Mucosa of gallbladder (tissue), 1 donor: ENCODE results near the gene AKAP9. TPM values are rescaled to one million over a fixed set of nuclear protein-coding genes. Genes with fewer than 3 reads are reported as not detected.
"Not testable (repeated sequence)": the region's sequence is repeated elsewhere in the genome, so short reads cannot be mapped to it uniquely, and the experiment has no call there.

Experiments
- DNase-seq: peaks from one replicate; pipeline ENCODE4 v3.0.0-alpha.2; 2020; ENCODE audit warnings: low spot score
- total RNA-seq: library from RNA; stranded (reverse); gene quantifications from one replicate; pipeline ENCODE4 v1.2.1, GENCODE V29; 2021
- donor health status: DM: no; HTN: no; CAD: no.

The AKAP9 gene
- total RNA-seq, 1 donor from 2014 or later = 133 TPM

DNA sequence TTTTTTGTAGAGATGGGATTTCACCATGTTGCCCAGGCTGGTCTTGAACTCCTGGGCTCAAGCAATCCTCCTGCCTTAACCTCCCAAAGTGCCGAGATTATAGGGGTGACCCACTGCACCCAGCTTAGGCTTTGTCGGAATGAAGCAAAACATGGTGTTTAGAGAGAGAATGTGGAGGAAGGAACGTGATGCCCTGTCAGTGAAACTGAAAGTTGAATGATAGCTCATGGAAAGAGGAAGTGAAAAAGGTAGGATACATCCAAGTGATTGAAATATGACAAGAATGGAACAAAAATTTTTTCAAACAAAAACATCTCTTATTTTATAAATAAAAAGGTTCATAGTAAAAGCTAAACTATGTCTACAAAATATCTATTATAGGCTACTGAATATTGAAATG lies 5.9 kb downstream of the AKAP9 start:
- DNase-seq = no peak

DNA sequence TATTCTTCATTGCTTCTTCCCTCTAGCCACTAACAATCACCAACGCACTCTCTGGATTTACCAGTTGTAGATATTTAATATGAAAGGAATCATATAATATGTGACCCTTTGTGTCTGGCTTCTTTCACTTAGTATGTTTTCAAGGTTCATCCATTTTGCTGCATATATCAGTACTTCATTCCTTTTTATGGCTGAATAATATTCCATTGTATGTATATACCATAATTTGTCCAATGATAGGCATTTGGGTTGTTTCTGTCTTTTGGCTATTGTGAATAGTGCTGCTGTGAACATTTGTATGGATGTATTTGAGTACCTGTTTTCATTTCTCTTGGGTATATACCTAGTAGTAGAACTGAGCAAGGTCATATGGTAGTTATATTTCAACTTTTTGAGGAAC lies 7.3 kb downstream of the AKAP9 start:
- no peak for DNase-seq

DNA sequence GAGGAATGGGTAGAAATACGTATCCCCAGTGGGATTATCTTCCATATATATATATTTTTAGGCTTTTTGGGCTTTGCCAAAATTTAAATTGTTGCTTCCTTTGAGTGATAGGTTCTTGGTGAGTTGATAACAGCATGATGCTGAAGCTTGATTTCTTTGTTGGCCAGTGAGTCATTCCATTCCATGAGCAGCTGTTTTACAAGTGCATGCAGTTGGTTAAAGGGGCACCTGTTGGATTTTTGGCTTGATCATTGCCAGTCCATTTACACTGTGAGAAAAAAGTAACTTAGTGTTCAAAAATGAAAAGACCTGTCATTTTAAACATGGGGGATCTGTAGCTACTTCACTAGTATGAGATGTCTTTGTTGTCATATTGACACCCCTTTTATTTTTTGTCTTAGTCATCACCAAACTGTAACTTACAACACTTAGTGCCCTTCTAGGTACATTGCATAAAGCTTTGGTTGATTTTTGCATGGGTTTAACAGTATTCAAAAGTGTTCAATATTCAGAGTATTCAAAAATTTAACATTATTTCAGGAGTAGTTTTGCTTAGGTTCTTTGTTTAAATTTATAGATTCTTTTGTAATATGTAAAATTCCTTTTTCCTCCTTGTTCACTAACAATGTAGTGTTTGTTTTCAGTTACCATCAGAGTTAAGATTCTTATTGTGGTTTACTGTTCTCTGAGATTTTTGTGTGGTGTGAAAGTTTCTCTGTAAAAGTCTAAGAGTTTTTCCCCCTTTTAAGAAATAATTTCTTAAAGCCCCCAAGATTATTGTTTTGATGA lies 8.8 kb downstream of the AKAP9 start:
- DNase-seq = no peak

DNA sequence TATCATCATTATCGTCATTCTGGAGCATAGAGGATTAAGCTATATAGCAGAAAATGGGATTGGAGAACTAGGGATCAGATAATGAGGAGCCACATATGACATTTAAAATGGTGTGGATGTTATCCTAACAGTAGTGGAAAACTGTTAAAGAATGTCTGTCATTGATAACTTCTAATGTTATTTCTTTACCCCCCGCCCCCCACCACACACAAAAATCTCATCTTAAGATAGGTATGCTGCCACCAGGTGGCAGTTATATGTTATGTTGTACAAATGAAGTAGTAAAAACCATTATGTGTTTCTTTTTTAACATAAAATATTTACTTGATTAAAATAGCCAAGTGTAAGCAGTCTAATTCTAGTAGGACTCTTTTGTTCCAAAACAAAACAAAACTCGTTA lies 13.0 kb downstream of the AKAP9 start:
- DNase-seq = no peak

DNA sequence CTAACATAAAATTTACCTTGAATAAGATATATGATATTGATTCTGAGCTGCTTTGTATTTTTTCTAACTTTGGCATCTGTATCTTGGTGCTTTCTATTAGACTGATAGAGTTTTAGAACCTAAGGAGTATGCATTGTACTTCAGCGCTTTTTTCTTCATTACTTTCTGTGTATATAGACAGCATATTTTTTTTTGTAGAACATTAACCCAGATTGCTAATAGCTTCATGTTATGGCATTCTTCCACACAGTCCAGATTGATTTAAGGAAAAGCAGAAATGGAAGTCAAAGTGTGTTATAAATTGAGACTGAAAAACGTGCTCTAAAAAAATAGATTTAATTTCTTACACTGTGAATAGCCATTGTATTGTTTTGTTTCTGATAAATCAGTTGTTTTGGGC lies 15.8 kb downstream of the AKAP9 start:
- DNase-seq = not testable (repeated sequence)

DNA sequence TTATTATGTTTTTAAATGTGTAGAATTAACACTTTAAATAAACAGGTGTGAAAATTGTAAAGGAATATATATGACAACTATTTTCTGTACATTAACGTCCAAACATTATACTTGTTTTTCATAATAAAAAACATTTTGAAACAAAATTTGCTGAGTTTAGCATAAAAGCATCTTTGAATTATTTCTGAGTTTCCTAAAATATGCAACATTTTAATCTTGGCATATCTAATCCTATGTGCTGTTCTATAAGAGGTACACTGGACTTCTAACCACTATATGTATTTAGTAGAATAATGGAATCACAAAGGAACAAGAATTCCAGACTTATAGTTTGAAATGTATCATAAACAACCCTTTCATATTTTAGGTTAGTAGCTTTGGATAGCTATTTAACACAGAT lies 16.6 kb downstream of the AKAP9 start:
- DNase-seq = no peak

DNA sequence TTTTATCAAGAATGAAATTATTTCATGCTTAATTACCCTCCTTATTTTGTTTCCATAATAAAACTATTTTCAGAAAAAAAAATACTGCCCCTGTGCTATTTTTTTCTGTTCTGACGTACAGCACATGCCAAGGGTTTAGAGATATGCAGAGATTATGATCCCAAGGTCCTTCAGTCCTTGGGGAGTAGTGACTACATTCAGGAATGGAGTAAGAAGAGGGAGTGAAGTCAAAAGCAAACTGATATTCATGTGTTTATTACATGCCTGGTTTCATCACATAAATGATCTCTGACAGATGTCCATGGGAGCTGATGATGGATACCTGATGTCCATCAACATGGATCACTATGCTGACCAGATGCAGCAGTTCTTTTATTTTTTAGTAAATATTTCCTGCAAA lies 17.2 kb downstream of the AKAP9 start:
- DNase-seq = no peak

DNA sequence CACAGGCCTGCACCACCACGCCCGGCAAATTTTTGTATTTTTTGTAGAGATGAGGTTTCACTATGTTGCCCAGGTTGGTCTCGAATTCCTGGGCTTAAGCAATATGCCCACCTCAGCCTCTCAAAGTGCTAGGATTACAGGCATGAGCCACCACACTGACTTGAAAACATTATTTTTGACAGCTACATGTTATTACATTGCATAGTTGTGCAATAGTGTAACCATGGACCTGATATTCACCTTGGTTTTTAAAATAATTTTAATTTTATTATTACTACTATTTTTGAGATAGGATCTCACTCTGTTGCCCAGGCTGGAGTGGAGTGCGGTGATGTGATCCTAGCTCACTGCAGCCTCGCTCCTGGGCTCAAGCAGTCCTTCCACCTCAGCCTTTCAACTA lies 18.4 kb downstream of the AKAP9 start:
- DNase-seq = no peak

DNA sequence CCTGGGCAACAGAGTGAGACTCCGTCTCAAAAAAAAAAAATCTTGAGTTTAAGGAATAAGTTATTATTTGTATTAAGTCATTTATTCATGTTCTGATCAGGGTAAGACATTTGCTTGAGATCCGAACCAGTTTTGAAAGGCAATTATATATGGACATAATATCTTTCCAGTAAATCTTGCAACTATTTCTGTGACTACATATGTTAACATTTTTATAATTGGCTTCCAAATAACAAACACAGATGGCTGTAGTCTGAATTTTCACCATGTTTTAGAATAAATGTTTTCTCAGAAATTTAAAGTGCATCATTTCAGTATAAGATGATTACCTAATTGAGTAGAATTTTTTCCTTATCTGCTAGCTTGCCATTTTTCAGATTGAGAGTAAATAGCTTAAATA lies 21.2 kb downstream of the AKAP9 start:
- DNase-seq = no peak

DNA sequence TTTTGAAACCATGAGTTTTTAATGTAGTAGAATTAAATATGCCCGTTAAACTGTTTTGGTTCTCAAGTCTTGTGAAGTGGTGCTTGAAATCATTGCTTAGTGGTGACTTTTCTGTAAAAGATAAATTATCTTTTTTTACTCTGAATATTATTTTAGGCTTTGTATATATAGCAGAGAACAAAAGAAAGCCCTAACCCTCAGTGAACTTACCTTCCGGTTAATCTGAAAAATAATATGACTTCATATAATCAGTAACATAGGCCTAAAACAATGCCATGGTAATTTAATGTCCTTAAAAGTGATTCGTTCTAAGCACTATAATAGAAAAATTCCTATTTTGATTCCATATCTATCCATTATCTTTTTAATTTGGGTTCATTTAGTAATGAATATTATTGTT lies 21.8 kb downstream of the AKAP9 start:
- DNase-seq = no peak

DNA sequence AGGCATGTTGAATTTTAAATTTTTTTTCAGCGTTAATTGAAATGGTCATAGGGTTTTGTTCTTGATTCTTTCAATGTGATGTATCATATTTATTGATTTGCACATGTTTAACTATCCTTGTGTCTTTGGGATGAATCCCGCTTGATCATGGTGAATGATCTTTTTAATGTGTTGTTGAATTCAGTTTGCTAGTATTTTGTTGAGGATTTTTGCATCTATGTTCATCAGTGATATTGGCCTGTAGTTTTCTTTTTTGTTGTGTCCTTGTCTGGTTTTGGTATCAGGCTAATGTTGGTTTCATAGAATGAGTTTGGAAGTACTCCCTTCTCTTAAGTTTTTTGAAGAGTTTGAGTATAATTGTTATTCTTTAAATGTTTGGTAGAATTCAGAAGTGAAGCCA lies 26.9 kb downstream of the AKAP9 start:
- DNase-seq = not testable (repeated sequence)

DNA sequence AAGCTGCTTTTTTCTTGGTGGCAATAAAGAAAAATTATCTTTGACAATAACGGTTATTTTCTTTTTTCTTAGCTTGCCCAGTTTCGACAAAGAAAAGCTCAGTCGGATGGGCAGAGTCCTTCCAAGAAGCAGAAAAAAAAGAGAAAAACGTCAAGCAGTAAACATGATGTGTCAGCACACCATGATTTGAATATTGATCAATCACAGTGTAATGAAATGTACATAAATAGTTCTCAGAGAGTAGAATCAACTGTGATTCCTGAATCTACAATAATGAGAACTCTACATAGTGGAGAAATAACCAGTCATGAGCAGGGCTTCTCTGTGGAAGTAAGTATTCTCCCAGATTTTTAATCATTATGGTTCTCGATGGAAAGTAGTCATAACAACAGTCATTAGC lies 33.0 kb downstream of the AKAP9 start:
- no peak for DNase-seq

DNA sequence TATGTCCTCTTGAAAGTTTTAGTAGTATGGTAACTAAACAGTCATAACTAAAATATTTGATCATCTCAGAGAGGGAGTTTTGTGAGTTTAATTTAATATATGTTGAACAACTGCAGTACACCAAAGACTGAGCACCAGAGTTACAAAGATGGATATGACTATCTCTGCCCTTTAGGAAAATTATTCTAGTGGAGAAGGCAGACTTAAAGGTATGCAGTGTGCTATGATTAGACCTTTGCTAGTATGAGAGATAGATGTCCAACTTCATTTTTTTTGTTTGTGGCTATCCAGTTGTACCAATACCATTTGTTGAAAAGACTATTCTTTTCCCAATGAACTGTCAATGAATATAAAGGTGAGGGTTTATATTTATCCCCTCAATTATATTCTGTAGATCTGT lies 33.4 kb downstream of the AKAP9 start:
- DNase-seq = no peak

DNA sequence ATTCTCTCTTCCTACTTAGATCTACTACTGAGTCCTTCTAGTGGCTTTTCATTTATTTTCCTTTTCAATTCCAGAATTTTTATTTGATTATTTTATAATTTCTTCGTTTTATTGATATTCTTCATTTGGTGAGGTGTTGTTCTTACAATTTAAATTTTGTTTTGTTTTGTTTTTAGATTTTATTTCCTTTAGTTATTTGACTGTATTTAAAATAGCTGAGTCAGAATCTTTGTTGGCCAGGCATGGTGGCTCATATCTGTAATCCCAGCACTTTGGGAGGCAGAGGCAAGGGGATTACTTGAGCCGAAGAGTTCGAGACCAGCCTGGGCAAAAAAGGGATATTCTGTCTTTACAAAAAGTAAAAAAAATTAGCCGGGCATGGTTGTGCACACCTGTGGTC lies 36.1 kb downstream of the AKAP9 start:
- no peak for DNase-seq

DNA sequence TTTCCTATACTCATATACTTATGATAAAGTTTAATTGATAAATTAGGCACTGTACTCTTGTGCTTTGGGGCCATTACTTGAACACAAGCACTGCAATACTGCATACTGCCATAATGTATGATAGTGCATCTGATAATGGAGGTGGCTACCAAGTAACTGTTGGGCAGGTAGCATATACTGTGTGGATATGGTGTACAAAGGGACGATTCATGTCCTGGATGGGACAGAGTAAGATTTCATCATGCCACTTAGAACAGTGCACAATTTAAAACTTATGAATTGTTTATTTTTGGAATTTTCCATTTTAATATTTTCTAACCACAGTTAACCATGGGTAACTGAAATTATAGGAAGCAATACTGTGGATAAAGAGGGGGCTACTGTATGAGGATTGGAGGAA lies 38.9 kb downstream of the AKAP9 start:
- no peak for DNase-seq

DNA sequence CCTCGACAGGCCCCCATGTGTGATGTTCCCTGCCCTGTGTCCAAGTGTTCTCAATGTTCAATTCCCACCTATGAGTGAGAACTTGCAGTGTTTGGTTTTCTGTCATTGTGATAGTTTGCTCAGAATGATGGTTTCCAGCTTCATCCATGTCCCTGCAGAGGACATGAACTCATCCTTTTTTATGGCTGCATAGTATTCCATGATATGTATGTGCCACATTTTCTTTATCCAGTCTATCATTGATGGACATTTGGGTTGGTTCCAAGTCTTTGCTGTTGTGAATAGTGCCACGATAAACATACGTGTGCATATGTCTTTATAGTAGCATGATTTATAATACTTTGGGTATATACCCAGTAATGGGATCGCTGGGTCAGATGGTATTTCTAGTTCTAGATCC lies 41.7 kb downstream of the AKAP9 start:
- DNase-seq = not testable (repeated sequence)

DNA sequence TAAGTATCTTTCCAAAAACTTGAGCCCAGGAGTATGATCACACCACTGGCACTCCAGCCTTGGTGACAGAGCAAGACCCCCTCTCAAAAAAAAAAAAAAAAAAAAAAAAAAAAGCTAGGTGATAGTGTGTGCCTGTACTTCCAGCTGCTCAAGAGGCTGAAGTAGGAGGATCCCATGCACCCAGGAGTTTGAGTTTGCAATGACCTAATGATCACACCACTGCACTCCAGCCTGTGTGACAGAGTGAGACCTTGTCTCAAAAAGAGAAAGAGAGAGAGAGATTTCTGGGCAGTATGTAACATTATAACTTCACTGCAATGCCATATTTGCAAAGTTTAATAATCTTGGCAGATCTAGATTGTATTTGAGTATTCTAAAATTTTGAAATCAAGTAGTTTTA lies 47.6 kb downstream of the AKAP9 start:
- DNase-seq = no peak

DNA sequence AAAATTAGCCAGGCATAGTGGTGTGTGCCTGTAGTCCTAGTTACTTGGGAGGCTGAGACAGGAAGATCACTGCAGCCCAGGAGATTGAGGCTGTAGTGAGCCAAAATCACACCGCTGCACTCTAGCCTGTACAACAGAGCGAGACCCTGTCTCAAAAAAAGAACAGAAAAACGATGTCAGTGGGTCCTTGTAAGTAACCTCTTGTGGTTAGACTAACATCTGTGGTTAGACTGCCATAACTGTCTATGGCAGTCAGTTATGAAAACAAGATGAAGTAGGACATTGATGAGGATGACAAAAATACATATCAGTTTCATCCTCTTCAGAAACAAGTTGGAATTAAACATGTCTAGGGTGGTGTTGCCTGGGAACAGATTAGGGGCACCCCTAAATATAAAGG lies 53.3 kb downstream of the AKAP9 start:
- DNase-seq = no peak

DNA sequence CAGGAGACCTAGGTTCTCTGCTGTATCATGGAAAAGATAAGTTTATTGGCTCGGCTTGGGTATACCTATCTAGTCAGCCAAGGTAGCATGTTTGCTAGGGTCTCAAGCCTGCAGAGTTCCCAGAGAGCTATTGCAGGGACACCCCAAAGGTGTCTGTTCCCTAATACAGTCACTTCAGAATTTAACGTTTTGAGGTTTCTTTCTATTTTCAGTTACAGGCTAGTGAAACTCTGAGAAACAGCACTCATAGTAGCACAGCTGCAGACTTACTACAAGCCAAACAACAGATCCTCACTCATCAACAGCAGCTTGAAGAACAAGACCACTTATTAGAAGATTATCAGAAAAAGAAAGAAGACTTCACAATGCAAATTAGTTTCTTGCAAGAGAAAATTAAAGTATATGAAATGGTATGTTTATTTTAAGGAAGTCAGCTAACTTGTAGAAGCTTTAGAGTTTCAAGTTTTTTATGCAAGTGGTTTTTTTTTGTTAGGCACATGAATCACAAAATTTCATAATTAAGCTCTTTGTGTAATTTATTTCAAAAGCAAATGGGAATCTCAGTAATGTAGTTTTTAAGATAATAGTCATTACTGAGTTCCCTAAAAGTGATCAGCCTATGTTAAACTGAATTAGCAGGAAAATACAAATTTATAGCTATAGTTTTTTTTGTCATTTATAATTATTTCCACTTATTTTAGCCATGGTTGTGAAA lies 54.9 kb downstream of the AKAP9 start:
- DNase-seq = no peak

DNA sequence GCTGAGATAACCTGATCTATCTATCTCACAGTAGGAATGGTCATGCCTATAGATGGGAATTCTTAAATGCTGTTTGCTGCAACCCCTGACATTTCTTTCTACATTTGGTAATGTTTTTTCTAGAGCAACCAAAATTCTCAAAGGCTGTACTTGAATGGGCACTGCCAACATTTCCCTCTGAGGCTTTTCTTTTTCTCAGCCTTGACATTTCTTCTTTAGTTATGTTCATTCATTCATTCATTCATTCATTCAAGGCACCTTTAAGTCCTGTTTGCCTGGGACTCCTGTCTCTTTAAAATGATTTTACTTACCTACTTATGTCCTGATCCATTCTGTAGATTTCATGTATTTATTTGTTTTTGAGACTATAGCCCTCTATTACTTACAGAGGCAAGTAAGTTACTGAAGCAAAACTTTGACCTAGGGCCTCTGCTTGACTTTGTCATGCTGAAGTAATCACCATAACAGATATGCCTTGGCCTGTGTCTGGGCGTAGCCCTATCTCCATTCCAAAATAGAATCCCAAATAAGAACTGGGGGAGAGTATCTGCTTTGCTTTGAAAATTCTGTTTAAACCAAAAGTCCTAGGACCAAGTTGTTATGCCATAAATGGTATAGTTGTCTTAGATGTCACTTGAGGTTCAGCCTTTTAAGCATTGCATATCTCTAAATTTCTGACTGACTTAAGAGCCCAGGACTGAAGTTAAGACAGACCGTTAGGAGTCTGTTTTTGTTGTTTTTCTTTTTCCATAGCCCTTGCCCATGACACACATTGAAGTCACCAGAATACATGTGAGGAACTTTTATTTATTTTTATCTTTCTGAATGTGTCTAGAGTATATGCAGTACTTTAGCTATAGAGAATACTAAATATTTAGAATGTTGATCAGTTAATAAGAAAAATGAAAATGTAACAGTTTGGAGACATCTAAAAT lies 59.2 kb downstream of the AKAP9 start:
- DNase-seq = no peak

DNA sequence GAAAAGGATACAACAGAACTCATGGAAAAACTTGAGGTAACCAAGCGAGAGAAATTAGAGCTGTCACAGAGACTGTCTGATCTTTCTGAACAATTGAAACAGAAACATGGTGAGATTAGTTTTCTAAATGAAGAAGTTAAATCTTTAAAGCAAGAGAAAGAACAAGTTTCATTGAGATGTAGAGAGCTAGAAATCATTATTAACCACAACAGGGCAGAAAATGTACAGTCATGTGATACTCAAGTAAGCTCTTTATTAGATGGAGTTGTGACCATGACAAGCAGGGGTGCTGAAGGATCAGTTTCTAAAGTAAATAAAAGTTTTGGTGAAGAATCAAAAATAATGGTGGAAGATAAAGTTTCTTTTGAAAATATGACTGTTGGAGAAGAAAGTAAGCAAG lies 62.1 kb downstream of the AKAP9 start:
- no peak for DNase-seq

DNA sequence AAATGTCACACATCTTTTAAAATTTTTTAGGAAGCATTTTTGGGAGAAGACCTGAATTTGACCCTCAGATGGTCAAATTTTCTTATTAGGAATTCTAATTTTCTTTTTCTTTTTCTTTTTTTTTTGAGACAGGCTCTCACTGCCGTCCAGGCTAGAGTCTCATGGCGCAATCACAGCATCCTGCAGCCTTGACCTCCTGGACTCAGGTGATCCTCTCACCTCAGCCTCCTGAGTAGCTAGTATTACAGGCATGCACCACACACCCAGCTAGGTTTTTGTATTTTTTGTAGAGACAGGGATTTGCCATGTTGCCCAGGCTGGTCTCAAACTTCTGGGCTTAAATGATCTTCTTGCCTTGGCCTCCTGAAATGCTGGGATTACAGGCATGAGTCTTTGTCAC lies 65.4 kb downstream of the AKAP9 start:
- DNase-seq = no peak

DNA sequence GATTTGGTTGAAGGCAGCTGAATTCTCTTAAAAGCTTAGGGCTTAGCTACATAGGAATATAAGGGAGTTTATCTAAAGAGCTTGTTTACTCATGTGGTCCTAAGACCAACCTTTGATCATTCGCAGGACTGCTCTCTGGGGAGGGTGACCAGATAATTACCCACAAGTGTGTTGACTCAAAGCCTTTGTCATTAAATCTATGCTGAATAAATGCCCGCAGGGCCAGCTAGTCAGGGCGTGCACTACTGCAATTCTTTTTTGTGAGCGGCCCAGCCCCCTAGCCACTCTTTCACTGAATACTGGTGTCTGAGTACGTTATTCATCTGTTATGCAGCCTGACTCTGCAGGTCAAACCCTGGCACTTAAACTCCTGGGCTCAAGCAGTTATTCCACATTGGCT lies 69.6 kb downstream of the AKAP9 start:
- DNase-seq = no peak
